ENCODE measurements around the gene RNF168. TPM values are rescaled to one million over a fixed set of nuclear protein-coding genes. Genes with fewer than 3 reads are reported as not detected.
"Not testable (repeated sequence)": the region's sequence is repeated elsewhere in the genome, so short reads cannot be mapped to it uniquely, and the experiment has no call there.

The RNF168 gene
- total and polyA plus RNA-seq, 5 experiments from 2014 or later = 7.7 to 56.5 (median 9.2) TPM

DNA sequence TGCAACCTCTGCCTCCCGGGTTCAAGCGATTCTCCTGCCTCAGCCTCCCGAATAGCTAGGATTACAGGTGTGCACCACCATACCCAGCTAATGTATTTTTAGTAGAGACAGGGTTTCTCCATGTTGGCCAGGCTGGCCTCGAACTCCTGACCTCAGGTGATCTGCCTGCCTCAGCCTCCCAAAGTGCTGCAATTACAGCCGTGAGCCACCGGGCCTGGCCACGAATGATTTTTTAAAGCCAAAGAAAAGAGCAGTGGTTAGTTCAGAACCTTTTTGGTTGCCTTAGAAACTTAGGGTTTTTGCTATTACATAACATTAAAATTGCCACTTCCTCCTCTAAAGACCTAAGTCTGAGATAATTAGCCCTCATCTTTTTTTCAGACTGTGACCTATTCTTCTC lies 46.1 kb downstream of the RNF168 start:
- H3K27me3 Mint-ChIP-seq, H3K36me3 Mint-ChIP-seq: not testable (repeated sequence)
- Mint-ChIP-seq H3K4me3 (peak overlapping the region in 1 of 10 donors; percentile 30), H3K9me3 (peaks cover 0 to 11% (median 0%) of the 10 kb centered on the region in 9 donors), H3K4me1 (peaks cover 0 to 15% (median 10%) of the 10 kb centered on the region in 4 donors), H3K27ac (peak overlapping the region; percentile 35 to 86 (median 64))
- POLR2A ChIA-PET = interaction anchor here (0.7 to 1.5 kb wide), 2 partner anchors 25 to 1121 kb away, joined by 3 to 6 read pairs; partner anchors contain the start of gene UBXN7
- DNase-seq = peak in 5 of 10 donors; percentile 15 to 54 (median 40)
- ATAC-seq = peak; percentile 80 to 93

DNA sequence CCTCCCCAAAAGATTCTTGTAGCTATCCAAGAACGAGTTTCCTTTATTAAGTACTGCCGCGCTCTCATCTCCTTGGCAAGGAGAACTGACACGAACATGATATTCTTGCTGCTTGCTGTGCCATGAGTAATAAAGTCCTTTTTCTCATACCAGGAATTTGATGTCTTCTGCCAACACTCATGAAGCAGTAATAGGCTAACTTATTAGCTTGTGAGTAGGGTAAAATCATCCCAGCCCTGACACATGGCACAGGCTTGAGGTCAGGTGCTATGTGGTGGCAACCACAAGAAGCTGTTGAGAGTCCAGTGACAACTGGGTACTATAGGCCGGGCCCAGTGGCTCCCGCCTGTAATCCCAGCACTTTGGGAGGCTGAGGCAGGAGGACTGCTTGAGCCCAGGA lies 48.6 kb downstream of the RNF168 start:
- peak overlapping the region in 2 of 10 donors; percentile 3 to 35 for H3K27ac Mint-ChIP-seq

DNA sequence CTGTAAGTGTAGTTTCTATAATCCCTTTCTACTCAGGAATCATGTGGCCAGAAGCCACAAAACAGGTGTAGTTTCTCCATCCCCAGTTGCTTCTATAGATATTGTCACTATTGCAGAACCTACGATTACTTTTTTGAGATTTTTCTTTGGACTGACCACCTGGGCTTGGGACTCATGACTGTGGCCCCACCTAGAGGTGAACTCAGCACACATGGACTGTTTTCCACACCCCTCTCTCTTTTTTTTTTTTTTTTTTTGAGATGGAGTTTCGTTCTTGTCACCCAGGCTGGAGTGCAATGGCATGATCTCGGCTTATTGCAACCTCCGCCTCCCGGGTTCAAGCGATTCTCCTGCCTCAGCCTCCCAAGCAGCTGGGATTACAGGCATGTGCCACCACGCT lies 58.2 kb downstream of the RNF168 start:
- not testable (repeated sequence) for ATAC-seq, H3K4me3 Mint-ChIP-seq

More for the DNA sequence above, 48.6 kb downstream of the RNF168 start:
- Mint-ChIP-seq H3K36me3 (no peaks in the 10 kb centered on the region), H3K4me3 (no peak overlapping the region), H3K9me3 (no peaks in the 10 kb centered on the region), H3K27me3 (no peaks in the 10 kb centered on the region), H3K4me1 (peaks cover 0 to 15% (median 9%) of the 10 kb centered on the region in 4 donors)
- POLR2A ChIA-PET = interaction anchor here (0.7 kb wide), 1 partner anchor 16 kb away, joined by 3 read pairs; no protein-coding TSS in a partner anchor
- DNase-seq = no peak
- no peak for ATAC-seq

DNA sequence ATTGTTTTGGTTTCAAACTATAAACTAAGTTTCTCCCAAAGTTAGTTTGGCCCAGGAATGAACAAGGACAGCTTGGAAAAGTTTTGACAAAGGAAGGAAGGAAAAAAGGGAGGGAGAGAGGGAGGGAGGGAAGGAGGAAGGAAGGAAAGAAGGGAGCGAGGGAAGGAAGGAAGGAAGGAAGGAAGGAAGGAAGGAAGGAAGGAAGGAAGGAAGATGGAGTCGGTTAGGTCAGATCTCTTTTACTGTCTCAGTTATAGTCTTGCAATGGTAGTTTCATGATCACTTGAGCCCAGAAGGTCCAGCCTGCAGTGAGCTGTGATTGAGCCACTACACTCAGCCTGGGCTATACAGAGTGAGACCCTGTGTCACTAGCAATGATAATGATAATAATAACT lies 59.1 kb downstream of the RNF168 start:
- Mint-ChIP-seq H3K27ac (no peak overlapping the region), H3K4me3 (no peak overlapping the region), H3K36me3 (no peaks in the 10 kb centered on the region), H3K27me3 (no peaks in the 10 kb centered on the region), H3K4me1 (peaks cover 0 to 6% (median 0%) of the 10 kb centered on the region in 4 donors), H3K9me3 (no peaks in the 10 kb centered on the region)
- POLR2A ChIA-PET = no interaction called here
- DNase-seq = no peak
- ATAC-seq = no peak

More for the DNA sequence above, 58.2 kb downstream of the RNF168 start:
- H3K36me3 Mint-ChIP-seq, H3K4me1 Mint-ChIP-seq, DNase-seq, H3K9me3 Mint-ChIP-seq, POLR2A ChIA-PET, H3K27me3 Mint-ChIP-seq: not testable (repeated sequence)
- peak overlapping the region in 1 of 10 donors; percentile 65 for H3K27ac Mint-ChIP-seq

DNA sequence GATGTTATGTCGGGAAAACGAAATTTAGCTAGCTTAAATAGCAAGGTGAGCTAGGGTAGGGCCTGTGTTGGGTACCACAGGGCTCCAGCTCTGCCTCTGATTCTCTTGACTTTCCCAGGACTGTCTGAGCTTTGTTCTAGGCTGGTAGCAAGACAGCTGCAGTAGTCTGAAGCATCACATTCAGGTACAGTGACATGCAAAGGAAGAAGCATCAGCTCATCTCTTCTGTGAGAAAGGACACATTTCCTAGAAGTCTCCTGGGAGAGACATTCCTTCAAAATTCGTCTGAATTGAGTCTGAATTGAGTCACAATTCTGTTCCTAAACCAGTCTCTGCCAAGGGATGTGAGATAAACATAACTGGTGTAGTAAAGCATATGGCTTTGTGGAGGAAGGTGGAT lies 62.9 kb downstream of the RNF168 start:
- no peaks in the 10 kb centered on the region for H3K27me3 Mint-ChIP-seq
- POLR2A ChIA-PET = no interaction called here
- no peaks in the 10 kb centered on the region for H3K9me3 Mint-ChIP-seq
- ATAC-seq = no peak
- H3K4me1 Mint-ChIP-seq = peaks cover 0 to 6% (median 0%) of the 10 kb centered on the region in 4 donors
- H3K36me3 Mint-ChIP-seq = no peaks in the 10 kb centered on the region
- DNase-seq = no peak
- H3K4me3 Mint-ChIP-seq = no peak overlapping the region
- H3K27ac Mint-ChIP-seq = no peak overlapping the region

DNA sequence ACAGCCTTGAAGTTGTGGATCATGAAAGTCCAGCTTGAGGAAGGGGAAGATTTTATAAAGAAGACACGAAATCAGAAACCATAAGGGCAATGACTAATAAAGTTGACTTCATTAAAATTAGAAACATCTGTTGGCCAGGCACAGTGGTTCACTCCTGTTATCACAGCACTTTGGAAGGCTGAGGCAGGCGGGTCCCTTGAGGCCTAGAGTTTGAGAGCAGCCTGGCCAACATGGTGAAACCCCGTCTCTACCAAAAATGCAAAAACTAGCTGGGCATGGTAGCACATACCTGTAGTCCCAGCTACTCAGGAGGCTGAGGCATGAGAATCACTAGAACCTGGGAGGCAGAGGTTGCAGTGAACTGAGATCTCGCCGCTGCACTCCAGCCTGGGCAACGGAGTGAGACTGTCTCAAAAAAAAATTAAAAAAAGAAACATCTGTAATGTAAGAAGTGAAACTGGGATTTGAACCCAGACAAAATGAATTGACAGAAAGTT lies 63.5 kb downstream of the RNF168 start:
- no peak for ATAC-seq
- Mint-ChIP-seq H3K4me3 (no peak overlapping the region), H3K4me1 (peaks cover 0 to 6% (median 0%) of the 10 kb centered on the region in 4 donors), H3K27me3 (no peaks in the 10 kb centered on the region), H3K27ac (peak overlapping the region in 2 of 10 donors; percentile 19 to 61), H3K9me3 (no peaks in the 10 kb centered on the region), H3K36me3 (no peaks in the 10 kb centered on the region)
- POLR2A ChIA-PET = no interaction called here
- DNase-seq = no peak

DNA sequence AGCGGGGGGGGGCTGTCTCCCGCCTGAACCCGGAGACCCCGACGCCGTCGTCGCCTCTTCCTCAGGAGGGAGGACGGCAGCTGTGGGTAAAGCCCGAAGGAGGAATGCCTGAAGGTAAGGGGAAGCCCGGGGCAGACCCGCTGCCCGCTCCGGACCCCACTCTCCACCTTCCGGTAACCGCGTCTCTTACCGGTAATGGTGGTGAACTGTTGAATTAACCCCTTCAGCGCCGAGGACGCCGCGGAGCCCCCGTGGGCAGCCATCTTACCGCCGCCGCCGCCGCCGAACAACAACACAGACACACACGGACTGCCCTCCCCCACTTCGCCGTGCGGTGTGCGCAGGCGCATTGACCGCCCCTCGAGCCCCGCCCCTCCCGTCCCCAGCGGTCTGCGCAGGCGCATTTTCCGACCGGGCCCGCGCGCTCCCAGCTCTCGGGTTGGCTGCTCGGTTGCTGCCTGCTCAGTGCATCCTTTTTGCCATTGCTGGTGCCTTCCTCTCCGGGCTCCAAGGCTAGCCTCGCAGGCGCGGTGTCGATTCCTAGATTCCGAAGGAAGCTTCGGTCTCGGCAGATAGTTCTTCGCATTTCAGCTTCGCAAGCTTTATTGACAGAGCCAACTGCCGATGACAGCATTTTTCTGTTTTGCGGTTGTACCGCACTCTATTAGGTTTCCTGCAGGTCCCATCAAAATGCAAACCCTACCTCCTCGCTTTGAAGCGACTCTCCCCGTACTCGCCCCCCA lies 71.3 kb downstream of the RNF168 start, which contains the start of gene UBXN7:
Gene UBXN7 (minus strand): TSS at position 291 of the 743 bp plus-strand sequence. CDS start 28 bp downstream, at position 263.
- peak; percentile 86 to 88 for ATAC-seq

DNA sequence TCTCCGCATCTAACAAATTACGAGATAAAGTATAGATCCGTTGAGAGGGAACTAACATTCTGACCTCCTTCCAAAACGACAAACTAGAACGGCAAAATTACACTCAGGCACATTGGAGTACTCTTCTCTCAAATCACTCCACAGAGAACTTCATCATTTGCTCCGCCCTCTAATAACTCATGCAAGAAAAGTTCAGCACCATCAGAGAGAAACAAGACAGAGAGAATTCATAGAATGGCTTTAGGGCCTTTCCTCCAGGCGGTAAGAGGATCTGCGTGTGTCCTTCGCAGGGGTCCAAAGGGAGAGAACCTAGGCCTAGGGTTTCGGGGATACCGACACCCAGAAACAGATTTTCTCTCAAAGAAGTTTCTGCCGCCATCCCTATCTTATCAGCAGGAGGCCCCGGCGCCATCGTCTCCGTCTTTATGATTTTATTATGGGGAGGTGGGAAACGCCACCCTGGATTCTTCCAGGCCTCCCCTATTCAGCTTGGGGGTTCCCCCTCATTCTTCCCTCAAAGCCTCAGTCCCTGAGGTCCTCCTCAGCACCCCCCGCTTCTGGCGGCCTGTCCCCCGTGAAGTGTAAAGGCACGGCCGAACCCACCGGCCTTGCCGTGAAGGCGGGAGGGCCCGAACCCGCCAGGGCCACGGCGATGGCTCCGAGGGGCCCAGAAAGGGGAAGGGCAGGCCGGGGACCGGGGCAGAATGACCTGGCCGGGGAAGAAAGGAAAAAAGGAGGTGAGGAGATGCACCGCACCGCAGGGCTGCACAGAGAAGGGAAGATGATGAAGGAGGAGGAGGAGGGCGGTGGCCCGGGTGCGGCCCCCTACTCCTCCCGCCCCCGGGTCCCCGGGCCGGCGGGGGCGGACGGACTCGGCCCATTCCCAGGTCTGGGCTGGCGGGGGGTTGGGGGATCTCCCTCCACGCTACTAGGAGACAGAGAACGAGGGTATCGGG lies 72.1 kb downstream of the RNF168 start:
- H3K27ac Mint-ChIP-seq = peak overlapping the region; percentile 64 to 98 (median 89)

More for the DNA sequence above, 71.3 kb downstream of the RNF168 start, which contains the start of gene UBXN7:
- peak; percentile 91 to 99 (median 96) for DNase-seq
- POLR2A ChIA-PET = interaction anchor here (0.5 to 2.1 kb wide), 8 partner anchors 10 to 510 kb away, joined by 3 to 7 read pairs (median 4); partner anchors contain the start of genes DYNLT2B, FBXO45, NCBP2 and PAK2
- Mint-ChIP-seq H3K36me3 (peaks cover 0 to 19% (median 3%) of the 10 kb centered on the region in 3 donors), H3K4me1 (peaks cover 10 to 30% (median 26%) of the 10 kb centered on the region in 4 donors), H3K4me3 (peak within 1 kb of the TSS; percentile 78 to 98 (median 85)), H3K27ac (peak within 1 kb of the TSS; percentile 69 to 98 (median 92)), H3K27me3 (peaks cover 0 to 4% (median 0%) of the 10 kb centered on the region in 5 donors), H3K9me3 (no peaks in the 10 kb centered on the region)

DNA sequence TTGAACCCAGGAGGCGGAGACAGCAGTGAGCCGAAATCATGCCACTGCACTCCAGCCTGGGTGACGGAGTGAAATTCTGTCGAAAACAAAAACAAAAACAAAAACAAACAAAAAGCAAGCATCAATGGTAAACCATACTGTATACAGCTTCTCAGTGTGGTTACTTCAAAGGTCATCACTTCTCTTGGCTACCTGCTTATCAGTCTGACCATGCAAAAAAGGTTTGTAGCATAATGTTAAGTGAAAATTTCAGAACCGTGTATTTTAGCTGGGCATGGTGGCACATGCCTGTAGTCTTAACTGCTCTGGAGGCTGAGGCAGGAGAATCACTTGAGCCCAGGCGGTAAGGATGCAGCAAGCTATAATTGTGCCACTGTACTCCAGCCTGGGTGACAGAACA lies 75.5 kb downstream of the RNF168 start:
- Mint-ChIP-seq H3K4me3 (no peak overlapping the region), H3K9me3 (no peaks in the 10 kb centered on the region), H3K27ac (peak overlapping the region in 1 of 10 donors; percentile 15), H3K27me3 (peaks cover 0 to 4% (median 0%) of the 10 kb centered on the region in 5 donors), H3K4me1 (peaks cover 18 to 55% (median 41%) of the 10 kb centered on the region in 4 donors), H3K36me3 (peaks cover 0 to 38% (median 3%) of the 10 kb centered on the region in 3 donors)
- POLR2A ChIA-PET = interaction anchor here (1.1 kb wide), 1 partner anchor 10 kb away, joined by 3 read pairs; no protein-coding TSS in a partner anchor
- DNase-seq (no peak), ATAC-seq (no peak)

More for the DNA sequence above, 72.1 kb downstream of the RNF168 start:
- POLR2A ChIA-PET = interaction anchor here (1.0 to 2.1 kb wide), 8 partner anchors 9 to 511 kb away, joined by 3 to 9 read pairs (median 6); partner anchors contain the start of genes DYNLT2B, FBXO45, NCBP2 and PAK2
- DNase-seq (peak in 6 of 10 donors; percentile 4 to 43 (median 27)), ATAC-seq (peak; percentile 12 to 31)
- peaks cover 13 to 35% (median 27%) of the 10 kb centered on the region in 4 donors for H3K4me1 Mint-ChIP-seq
- H3K27me3 Mint-ChIP-seq = peaks cover 0 to 4% (median 0%) of the 10 kb centered on the region in 5 donors
- no peaks in the 10 kb centered on the region for H3K9me3 Mint-ChIP-seq
- peaks cover 0 to 26% (median 3%) of the 10 kb centered on the region in 3 donors for H3K36me3 Mint-ChIP-seq
- peak overlapping the region; percentile 78 to 98 (median 85) for H3K4me3 Mint-ChIP-seq

DNA sequence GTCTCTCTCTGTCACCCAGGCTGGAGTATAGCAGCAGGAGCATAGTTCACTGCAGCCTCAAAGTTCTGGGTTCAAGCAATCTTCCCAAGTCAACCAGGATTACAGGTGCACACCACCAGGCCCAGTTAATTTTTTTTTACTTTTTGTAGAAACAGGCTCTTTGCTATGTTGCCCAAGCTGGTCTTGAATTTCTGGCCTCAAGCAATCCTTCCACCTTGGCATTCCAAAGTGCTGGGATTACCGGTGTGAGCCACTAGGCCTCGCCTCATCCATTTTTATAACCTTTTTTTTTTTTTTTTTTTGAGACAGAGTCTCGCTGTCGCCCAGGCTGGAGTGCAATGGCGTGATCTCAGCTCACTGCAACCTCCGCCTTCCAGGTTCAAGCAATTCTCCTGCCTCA lies 79.1 kb downstream of the RNF168 start:
- Mint-ChIP-seq H3K4me1 (peaks cover 26 to 61% (median 47%) of the 10 kb centered on the region in 4 donors), H3K36me3 (peaks cover 0 to 41% (median 3%) of the 10 kb centered on the region in 3 donors)
- POLR2A ChIA-PET = interaction anchor here (0.7 kb wide), 1 partner anchor 969 kb away, joined by 4 read pairs; no protein-coding TSS in a partner anchor
- not testable (repeated sequence) for H3K9me3 Mint-ChIP-seq, ATAC-seq, DNase-seq, H3K27me3 Mint-ChIP-seq, H3K4me3 Mint-ChIP-seq, H3K27ac Mint-ChIP-seq

DNA sequence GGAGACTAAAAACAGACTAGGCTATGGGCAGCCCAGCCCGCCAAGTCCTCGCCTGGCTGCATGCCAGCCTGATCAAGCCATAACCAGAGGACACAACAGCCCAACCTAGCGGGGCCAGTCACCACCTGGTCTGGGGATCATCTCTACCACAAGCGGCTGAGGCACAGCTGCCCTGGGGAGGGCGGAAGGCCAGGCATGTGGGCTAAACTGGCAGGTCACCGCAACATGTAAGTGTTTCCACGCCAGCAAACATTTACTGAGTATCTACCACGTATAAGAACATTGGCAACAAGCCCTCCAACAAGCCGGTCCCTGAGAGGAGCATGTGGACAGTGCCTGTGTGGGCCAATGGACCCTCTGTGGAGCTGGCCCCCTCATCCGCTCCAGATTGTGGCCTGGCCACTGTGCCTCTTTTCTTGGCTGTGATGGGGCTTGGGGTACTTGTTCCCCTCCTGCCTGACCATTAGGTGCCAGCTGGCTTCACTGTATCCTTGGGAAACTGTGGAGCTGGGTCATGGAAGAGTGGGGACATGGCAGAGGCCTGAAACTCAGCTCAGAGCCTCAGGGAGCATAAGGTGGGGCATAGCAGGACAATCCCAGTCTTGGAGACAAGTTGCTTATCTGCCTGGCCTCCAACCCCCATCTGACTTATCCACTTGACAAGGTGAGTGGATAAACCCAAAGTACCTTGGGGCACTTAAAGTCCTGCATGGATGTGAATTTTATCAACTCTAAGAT lies 80.4 kb downstream of the RNF168 start:
- H3K4me3 Mint-ChIP-seq = no peak overlapping the region
- H3K27me3 Mint-ChIP-seq = no peaks in the 10 kb centered on the region
- POLR2A ChIA-PET = no interaction called here
- no peaks in the 10 kb centered on the region for H3K9me3 Mint-ChIP-seq
- ATAC-seq = no peak
- peak overlapping the region in 2 of 10 donors; percentile 3 to 38 for H3K27ac Mint-ChIP-seq
- H3K36me3 Mint-ChIP-seq = peaks cover 0 to 33% (median 3%) of the 10 kb centered on the region in 3 donors
- DNase-seq = no peak
- peaks cover 34 to 71% (median 55%) of the 10 kb centered on the region in 4 donors for H3K4me1 Mint-ChIP-seq

All from naive thymus-derived CD8-positive, alpha-beta T cell (primary cell).